Thyroid gland (tissue), 4 donors: Measurements from ENCODE around the gene SCP2.

ENCODE experiments used
- CTCF ChIP-seq, 6 experiments: fragments of 200-600 bp in 3 of 6; fragments of 450-650 bp in 3 of 6; sonication (generic) in 3 of 6; IDR thresholded peaks; one replicate each; pipeline ENCODE4 v1.5.1; 2016 to 2019; ENCODE audit warnings: antibody characterized with exemption in 6 of 6, mild to moderate bottlenecking in 2 of 6, inconsistent platforms in 1 of 6, moderate library complexity in 1 of 6
- POLR2A ChIP-seq, 2 donors: fragments of 450-650 bp; IDR thresholded peaks; one replicate each; pipeline ENCODE4 v1.6.1; 2017; ENCODE audit warnings: antibody characterized with exemption in 2 of 2, mild to moderate bottlenecking in 2 of 2, moderate library complexity in 1 of 2

- TF ChIP-seq CTCF (IDR thresholded peaks at IDR 0.05) (no peak), POLR2A (IDR thresholded peaks at IDR 0.05) (no peak)
Observed at GRCh38 chr1:53080769-53081168, 153.7 kb downstream of the SCP2 start.
